HCEC 1CT (cell line): Measurements from ENCODE around the gene TOP1.

Experiments used
- DNase-seq: peaks from one replicate; pipeline ENCODE4 v3.0.0-alpha.2; 2017

Gene TOP1

GRCh38 chr20:41038149-41038877, 9.7 kb downstream of the TOP1 start:
- no peak for DNase-seq

- no peak for DNase-seq
These were observed 10.3 kb downstream of the TOP1 start for GRCh38 chr20:41038878-41039404.

- no peak for DNase-seq
These were observed 12.2 kb downstream of the TOP1 start for GRCh38 chr20:41040855-41041254.

- DNase-seq, result no peak
These were observed 13.1 kb downstream of the TOP1 start for GRCh38 chr20:41041693-41042092.

GRCh38 chr20:41044409-41045062, 15.9 kb downstream of the TOP1 start:
- DNase-seq, result no peak

GRCh38 chr20:41045671-41046070, 17.0 kb downstream of the TOP1 start:
- DNase-seq, result no peak

- DNase-seq, result peak; percentile 35
These were observed 18.1 kb downstream of the TOP1 start for GRCh38 chr20:41046716-41047115.

GRCh38 chr20:41047279-41047974, 18.8 kb downstream of the TOP1 start:
- no peak for DNase-seq

GRCh38 chr20:41047975-41048305, 19.3 kb downstream of the TOP1 start:
- DNase-seq, result peak; percentile 27

GRCh38 chr20:41048461-41049301, 20.1 kb downstream of the TOP1 start:
- no peak for DNase-seq

- DNase-seq, result no peak
These were observed 20.8 kb downstream of the TOP1 start for GRCh38 chr20:41049451-41049850.

GRCh38 chr20:41050361-41051008, 21.9 kb downstream of the TOP1 start:
- DNase-seq, result peak; percentile 17

GRCh38 chr20:41051009-41051825, 22.6 kb downstream of the TOP1 start:
- DNase-seq, result no peak

GRCh38 chr20:41052742-41053419, 24.3 kb downstream of the TOP1 start:
- DNase-seq, result peak; percentile 81

GRCh38 chr20:41054070-41054846, 25.6 kb downstream of the TOP1 start:
- DNase-seq, result no peak

- DNase-seq, result no peak
These were observed 26.2 kb downstream of the TOP1 start for GRCh38 chr20:41054847-41055230.

GRCh38 chr20:41055679-41056078, 27.1 kb downstream of the TOP1 start:
- no peak for DNase-seq

GRCh38 chr20:41057999-41058673, 29.5 kb downstream of the TOP1 start:
- DNase-seq, result peak; percentile 85
